ENCODE measurements around the gene NUCB2.

The NUCB2 gene

GRCh38 chr11:17268902-17269301 lies 7.6 kb upstream of the NUCB2 start:
- no peak for DNase-seq (ENCODE audit: low spot score)

GRCh38 chr11:17272801-17273200 lies 3.7 kb upstream of the NUCB2 start:
- no peak for DNase-seq (ENCODE audit: low spot score)

DNA sequence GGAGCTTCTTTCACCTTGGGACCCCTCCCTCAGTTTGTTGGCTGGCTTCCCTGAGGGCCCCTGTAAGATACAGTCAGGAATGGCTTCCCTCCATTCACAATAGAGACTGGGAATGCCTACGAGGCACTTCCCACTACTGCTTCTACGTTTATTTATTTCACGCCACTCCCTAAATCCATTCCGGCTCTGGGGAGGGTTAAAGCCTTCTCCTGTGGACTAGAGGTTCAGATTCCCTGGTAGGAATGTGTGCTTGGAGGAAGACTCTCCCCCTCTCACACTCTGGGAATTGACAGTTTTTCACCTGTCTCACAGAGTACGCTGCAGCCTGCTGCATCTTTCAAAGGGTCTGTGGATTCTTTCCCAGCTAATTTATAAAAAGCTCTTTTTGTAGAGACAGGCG lies 3.3 kb upstream of the NUCB2 start:
- no peak for DNase-seq (ENCODE audit: low spot score)

DNA sequence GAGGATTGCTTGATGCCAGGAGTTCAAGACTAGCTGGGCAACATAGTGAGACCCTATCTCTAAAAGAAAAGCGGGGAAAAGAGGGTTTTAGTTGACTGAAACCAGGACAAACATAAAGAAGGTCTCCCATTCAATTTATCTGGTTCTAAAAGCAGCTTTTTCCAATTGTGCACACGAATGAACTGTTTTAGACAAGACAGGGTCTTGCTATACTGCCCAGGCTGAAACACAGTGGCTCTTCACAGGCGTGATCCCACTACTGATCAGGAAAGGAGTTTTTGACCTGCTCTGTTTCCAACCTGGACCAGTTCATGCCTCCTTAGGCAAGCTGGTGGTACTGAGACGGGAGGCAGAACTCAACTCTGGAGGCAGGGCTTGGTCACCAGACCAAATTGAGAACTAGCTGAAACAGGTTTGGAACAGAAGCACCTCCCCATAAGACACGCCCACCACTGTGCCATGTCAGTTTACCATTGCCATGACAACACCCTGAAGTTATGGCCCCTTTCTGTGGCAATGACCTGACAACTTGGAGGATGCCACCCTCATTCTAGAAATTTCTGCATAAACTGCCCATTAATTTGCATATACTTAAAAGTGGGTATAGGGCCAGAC lies 2.8 kb upstream of the NUCB2 start:
- DNase-seq (ENCODE audit: low spot score): no peak

DNA sequence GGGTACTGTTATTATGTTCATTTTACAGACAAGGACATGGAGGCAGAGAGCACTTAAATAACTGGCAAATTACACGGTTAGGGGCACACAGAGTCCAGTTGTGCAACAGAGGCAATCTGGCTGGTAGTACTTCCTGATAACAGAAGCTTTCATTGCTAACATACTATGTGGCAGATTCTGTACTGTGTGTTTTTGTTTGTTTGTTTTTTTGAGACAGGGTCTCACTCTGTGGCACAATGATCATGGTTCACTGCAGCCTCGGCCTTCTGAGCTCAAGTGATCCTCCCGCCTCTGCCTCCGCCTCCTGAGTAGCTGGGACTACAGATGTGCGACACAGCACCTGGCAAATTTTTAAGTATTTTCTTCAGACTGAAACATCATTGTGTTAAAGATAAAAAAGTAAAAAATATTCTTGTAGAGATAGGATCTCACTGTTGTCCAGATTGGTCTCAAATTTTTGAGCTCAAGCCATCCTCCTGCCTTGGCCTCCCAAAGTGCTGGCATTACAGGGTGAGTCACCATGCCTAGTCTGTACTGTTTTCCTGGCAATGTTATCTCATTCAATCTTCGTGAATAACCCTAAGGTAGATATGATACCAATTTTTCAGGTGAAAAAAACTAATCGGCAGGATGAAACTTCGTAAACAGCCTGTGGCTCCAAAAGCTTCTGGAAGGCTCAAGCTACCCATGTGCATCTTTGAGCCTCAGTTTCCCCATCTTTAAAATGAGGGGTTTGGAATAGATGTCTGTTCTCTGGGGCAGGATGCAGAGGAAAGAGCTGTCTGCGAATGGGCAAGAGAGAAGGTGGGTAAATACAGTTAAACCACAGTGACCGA lies 921 bp upstream of the NUCB2 start:
- DNase-seq (ENCODE audit: low spot score): no peak

GRCh38 chr11:17277024-17277584 lies 565 bp downstream of the NUCB2 start:
- peak; percentile 39 for DNase-seq (ENCODE audit: low spot score)

- DNase-seq (ENCODE audit: low spot score): no peak
These were observed 4.1 kb downstream of the NUCB2 start for GRCh38 chr11:17280494-17281127.

GRCh38 chr11:17286332-17286731 lies 9.8 kb downstream of the NUCB2 start:
- DNase-seq (ENCODE audit: low spot score): no peak

DNA sequence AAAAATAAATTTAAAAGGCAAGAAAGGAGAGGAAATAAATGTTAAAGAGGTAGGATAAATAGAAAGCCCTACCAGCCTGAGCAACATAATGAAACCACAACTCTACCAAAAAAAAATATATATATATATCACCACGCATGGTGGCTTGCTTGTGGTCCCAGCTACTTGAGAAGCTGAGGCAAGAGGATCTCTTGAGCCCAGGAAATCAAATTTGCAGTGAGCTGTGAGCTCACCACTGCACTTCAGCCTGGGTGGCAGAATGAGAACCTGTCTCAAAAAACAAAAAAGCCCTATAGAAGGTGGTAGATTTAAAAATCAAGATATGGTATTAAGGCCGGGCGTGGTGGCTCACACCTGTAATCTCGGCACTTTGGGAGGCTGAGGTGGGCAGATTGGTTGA lies 10.5 kb downstream of the NUCB2 start:
- no peak for DNase-seq (ENCODE audit: low spot score)

- DNase-seq (ENCODE audit: low spot score): no peak
These were observed 15.2 kb downstream of the NUCB2 start for GRCh38 chr11:17291710-17292109.

- no peak for DNase-seq (ENCODE audit: low spot score)
These were observed 16.8 kb downstream of the NUCB2 start for GRCh38 chr11:17293311-17293710.

- no peak for DNase-seq (ENCODE audit: low spot score)
These were observed 17.5 kb downstream of the NUCB2 start for GRCh38 chr11:17294033-17294432.

DNA sequence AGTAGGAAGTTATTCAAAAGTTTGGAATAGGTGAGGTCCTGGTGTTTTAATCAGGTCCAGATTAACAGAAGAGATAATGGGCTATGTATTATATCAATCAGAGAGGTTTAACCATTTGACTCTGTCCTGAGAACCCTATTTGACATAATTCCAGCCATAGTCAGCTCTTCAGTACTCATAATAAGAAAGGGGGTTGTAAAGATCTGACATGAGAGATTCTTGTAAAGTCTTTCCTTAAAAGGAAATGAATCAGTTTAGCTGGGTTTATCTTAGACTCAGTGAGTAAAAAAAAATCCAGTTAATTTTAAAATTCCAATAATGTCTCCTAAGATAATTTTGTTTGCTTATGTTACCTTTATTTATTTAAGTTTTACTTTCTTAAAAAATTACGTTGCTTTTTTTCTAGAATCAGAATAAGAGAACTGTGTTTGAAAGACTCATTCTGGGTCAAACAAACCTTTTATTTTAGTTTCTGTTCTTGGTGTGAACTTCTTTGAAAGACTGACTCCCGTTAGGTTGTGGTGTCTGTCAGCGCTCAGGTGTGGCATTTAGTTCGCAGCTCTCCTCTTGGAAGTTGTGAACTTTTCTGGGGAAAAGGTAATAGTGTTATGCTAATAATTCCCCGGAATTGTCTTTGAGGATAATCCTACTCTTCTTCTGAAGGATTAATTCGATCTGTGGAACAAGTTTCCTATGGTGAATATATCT lies 20.5 kb downstream of the NUCB2 start:
- no peak for DNase-seq (ENCODE audit: low spot score)

DNA sequence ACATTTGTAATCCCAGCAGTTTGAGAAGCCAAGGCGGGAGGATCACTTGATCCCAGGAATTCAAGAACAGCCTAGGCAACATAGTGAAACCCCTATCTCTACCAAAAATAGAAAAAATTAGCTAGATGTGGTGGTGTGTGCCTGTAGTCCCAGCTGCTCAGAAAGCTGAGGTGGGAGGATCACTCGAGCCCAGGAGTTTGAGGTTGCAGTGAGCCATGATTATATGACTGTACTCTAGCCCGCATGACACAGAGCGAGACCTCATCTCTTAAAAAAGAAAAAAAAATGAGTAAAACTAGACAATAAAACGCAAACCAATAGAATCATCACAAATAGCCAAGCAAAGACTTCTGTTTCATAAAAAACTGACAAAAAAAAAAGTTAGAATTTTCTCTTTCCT lies 21.8 kb downstream of the NUCB2 start:
- no peak for DNase-seq (ENCODE audit: low spot score)

- DNase-seq (ENCODE audit: low spot score): no peak
These were observed 23.8 kb downstream of the NUCB2 start for GRCh38 chr11:17300372-17300771.

- no peak for DNase-seq (ENCODE audit: low spot score)
These were observed 37.1 kb downstream of the NUCB2 start for GRCh38 chr11:17313349-17314231.

DNA sequence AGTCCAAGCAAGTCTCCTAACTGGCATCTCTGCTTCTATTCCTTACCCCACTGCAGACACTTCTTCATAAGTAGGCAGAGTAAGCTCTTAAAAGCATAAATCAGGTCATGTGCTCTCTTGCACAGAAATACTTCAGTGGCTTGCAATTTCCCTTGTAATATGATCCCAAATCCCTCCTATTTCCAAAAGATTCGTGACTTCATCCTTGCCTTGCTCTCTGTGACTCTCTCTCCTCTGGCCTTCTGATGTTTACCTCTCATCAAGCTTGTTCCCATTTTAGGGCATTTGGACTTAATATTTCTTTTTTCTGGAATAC lies 37.7 kb downstream of the NUCB2 start:
- DNase-seq (ENCODE audit: low spot score): no peak

- no peak for DNase-seq (ENCODE audit: low spot score)
These were observed 38.4 kb downstream of the NUCB2 start for GRCh38 chr11:17314904-17315426.

DNA sequence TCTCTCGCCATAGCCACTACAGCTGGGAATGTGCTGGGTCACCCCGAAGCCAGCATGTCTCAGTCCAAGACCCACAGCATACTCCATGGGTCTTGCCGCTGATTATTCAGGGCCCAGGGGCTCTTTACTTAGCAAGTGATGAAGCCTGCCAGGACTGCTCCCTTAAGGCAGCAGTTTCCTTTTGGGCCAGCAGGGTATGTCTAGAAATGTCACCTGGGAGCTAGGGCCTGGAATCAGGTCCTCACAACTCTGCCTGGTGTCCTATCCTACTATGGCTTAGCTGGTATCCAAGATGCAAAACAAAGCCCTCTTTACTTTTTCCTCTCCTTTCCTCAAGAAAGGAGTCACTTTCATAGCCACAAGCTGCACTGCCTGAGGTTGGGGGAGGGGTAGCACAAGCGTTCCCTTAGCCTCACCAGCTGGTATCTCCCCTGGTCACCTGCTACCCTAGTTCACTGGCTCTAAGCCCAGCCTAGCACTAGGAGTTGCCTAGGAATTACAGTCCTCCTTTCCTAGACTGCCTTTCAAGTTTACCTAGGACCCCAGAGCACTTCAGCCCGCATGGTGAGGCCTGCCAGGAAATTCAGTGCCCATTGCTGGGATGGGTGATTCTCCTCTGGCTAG lies 52.4 kb downstream of the NUCB2 start:
- no peak for DNase-seq (ENCODE audit: low spot score)

GRCh38 chr11:17331669-17332068 lies 55.1 kb downstream of the NUCB2 start:
- DNase-seq (ENCODE audit: low spot score): no peak

Data from CD4-positive, alpha-beta T cell treated with Interleukin-6 at 100 ng/mL for 8 hours (primary cell).